Stimulated activated CD4-positive, alpha-beta T cell treated with anti-CD3 and anti-CD28 coated beads, TNF-alpha, amount 100 ng/mL, for 48 hours (primary cell): Measurements from ENCODE around the gene OR11H1.
"Not testable (repeated sequence)": the region's sequence is repeated elsewhere in the genome, so short reads cannot be mapped to it uniquely, and the experiment has no call there.

ENCODE experiments used
- DNase-seq, 3 donors: peaks; one replicate each; pipeline ENCODE4 v3.0.0-alpha.2; 2020; ENCODE audit warnings: low read depth in 3 of 3

OR11H1 gene

GRCh38 chr22:15527892-15528291, at the start of gene OR11H1:
Gene OR11H1, plus strand, starts transcription at chr22:15528192. Its CDS starts 0 bp downstream, at chr22:15528192.
- DNase-seq: not testable (repeated sequence)

- DNase-seq: not testable (repeated sequence)
Measured at GRCh38 chr22:15509967-15510366, 18.0 kb upstream of the OR11H1 start.

- DNase-seq: not testable (repeated sequence)
Measured at GRCh38 chr22:15515896-15516295, 12.1 kb upstream of the OR11H1 start.

GRCh38 chr22:15553767-15554166, 25.8 kb downstream of the OR11H1 start:
- not testable (repeated sequence) for DNase-seq

GRCh38 chr22:15563461-15563860, 35.5 kb downstream of the OR11H1 start:
- not testable (repeated sequence) for DNase-seq

GRCh38 chr22:15565063-15565462, 37.1 kb downstream of the OR11H1 start:
- DNase-seq: not testable (repeated sequence)
